Left renal pelvis (tissue), 4 donors: ENCODE data around the gene CRADD. TPM values are rescaled to one million over a fixed set of nuclear protein-coding genes. Genes with fewer than 3 reads are reported as not detected.
"Not testable (repeated sequence)": the region's sequence is repeated elsewhere in the genome, so short reads cannot be mapped to it uniquely, and the experiment has no call there.

Experiments
- DNase-seq, 4 donors: peaks; one replicate each; pipeline ENCODE4 v3.0.0-alpha.2; 2013; ENCODE audit warnings: low read depth in 4 of 4, low spot score in 3 of 4
- polyA plus RNA-seq, 4 donors: library from polyadenylated mRNA; unstranded; fragments of 120-200 nt; gene quantifications; one replicate each; pipeline ENCODE4 v1.2.1, GENCODE V29; 2013; ENCODE audit not compliant: insufficient read length in 4 of 4

The CRADD gene
- polyA plus RNA-seq, 4 donors = 5.4 to 14.9 (median 11.6) TPM

GRCh38 chr12:93857279-93857938, 180.2 kb downstream of the CRADD start:
- no peak for DNase-seq

- no peak for DNase-seq
These were observed 180.8 kb downstream of the CRADD start for GRCh38 chr12:93857991-93858447.

- DNase-seq = no peak
These were observed 183.6 kb downstream of the CRADD start for GRCh38 chr12:93860668-93861373.

GRCh38 chr12:93862424-93862823, 185.2 kb downstream of the CRADD start:
- no peak for DNase-seq

- no peak for DNase-seq
These were observed 188.6 kb downstream of the CRADD start for GRCh38 chr12:93865751-93866150.

- DNase-seq = no peak
These were observed 191.6 kb downstream of the CRADD start for GRCh38 chr12:93868771-93869170.

GRCh38 chr12:93870020-93870795, 193.0 kb downstream of the CRADD start:
- no peak for DNase-seq

GRCh38 chr12:93871566-93871965, 194.4 kb downstream of the CRADD start:
- DNase-seq = not testable (repeated sequence)

- no peak for DNase-seq
These were observed 196.4 kb downstream of the CRADD start for GRCh38 chr12:93873561-93873960.

- DNase-seq = no peak
These were observed 198.0 kb downstream of the CRADD start for GRCh38 chr12:93875157-93875556.

GRCh38 chr12:93876360-93876759, 199.2 kb downstream of the CRADD start:
- DNase-seq = no peak

GRCh38 chr12:93877446-93877845, 200.3 kb downstream of the CRADD start:
- DNase-seq = no peak

- DNase-seq = no peak
These were observed 202.6 kb downstream of the CRADD start for GRCh38 chr12:93879476-93880421.

GRCh38 chr12:93880853-93881522, 203.8 kb downstream of the CRADD start:
- DNase-seq = no peak

- no peak for DNase-seq
These were observed 205.6 kb downstream of the CRADD start for GRCh38 chr12:93882763-93883162.

GRCh38 chr12:93883436-93884154, 206.4 kb downstream of the CRADD start:
- DNase-seq = no peak

- no peak for DNase-seq
These were observed 207.8 kb downstream of the CRADD start for GRCh38 chr12:93884794-93885460.

GRCh38 chr12:93885973-93886532, 208.9 kb downstream of the CRADD start:
- not testable (repeated sequence) for DNase-seq
